Measurements from ENCODE around the gene LHX6. TPM values are rescaled to one million over a fixed set of nuclear protein-coding genes. Genes with fewer than 3 reads are reported as not detected.

The LHX6 gene
- total and polyA plus RNA-seq, 9 of the 15 experiments (the other 6 are each of a cell fraction or from before 2014, with no cell fraction given), result 2.8 to 16.3 (median 7.9) TPM

GRCh38 chr9:122159026-122159924 is 69.5 kb downstream of the LHX6 start, which contains the start of the genes MORN5 and NDUFA8 (continued):
- no peak for TF ChIP-seq ZNF830 (CRISPR knock-in tag; IDR thresholded peaks at IDR 0.05)
- TF ChIP-seq SMAD4 (CRISPR knock-in tag; conservative IDR thresholded peaks at IDR 0.05), result 0 out of 2 replicates have a peak, but pooled peaks have one; percentile 29
- TF ChIP-seq U2AF2 (optimal IDR thresholded peaks at IDR 0.05; ENCODE audit: low read depth, low read length), result no peak
- TF ChIP-seq ZNF449 (CRISPR knock-in tag; IDR thresholded peaks at IDR 0.05), result no peak
- no peak for TF ChIP-seq MECOM (CRISPR knock-in tag; IDR thresholded peaks at IDR 0.05)
- TF ChIP-seq CCNT2 (IDR thresholded peaks at IDR 0.05; ENCODE audit: borderline replicate concordance, extremely low read depth, insufficient read length, low read depth, low read length), result no peak
- TF ChIP-seq ZBTB17 (CRISPR knock-in tag; IDR thresholded peaks at IDR 0.05), result 0 out of 2 replicates have a peak, but pooled peaks have one; percentile 23
- peak; percentile 77 for TF ChIP-seq TAF1 (IDR thresholded peaks at IDR 0.05; ENCODE audit: control insufficient read depth, extremely low read depth, insufficient read depth, low read length, severe bottlenecking)
- no peak for TF ChIP-seq ZBTB49 (CRISPR knock-in tag; IDR thresholded peaks at IDR 0.05; ENCODE audit: borderline replicate concordance)
- TF ChIP-seq MXI1 (IDR thresholded peaks at IDR 0.05; ENCODE audit: low read depth, low read length), result no peak
- peak; percentile 21 to 37 for TF ChIP-seq E2F6 (IDR thresholded peaks at IDR 0.05; ENCODE audit: borderline replicate concordance in 1 of 2, extremely low read depth in 1 of 2, insufficient read depth in 1 of 2, insufficient read length in 1 of 2, low read depth in 1 of 2, low read length in 1 of 2, poor library complexity in 1 of 2, severe bottlenecking in 1 of 2)
- TF ChIP-seq CXXC5 (CRISPR knock-in tag; IDR thresholded peaks at IDR 0.05), result peak; percentile 37
- peak; percentile 50; the same call in 1 of the 2 replicates for TF ChIP-seq MAX (CRISPR knock-in tag; IDR thresholded peaks at IDR 0.05)
- no peak for TF ChIP-seq RUNX1 (IDR thresholded peaks at IDR 0.05; ENCODE audit: low read depth)
- peak; percentile 100 for TF ChIP-seq NRF1 (conservative IDR thresholded peaks at IDR 0.05 in 1 of 2, IDR thresholded peaks at IDR 0.05 in 1 of 2)
- peak; percentile 28; the same call in 1 of the 2 replicates for TF ChIP-seq NKRF (IDR thresholded peaks at IDR 0.05; ENCODE audit: borderline replicate concordance)
- no peak for TF ChIP-seq TGIF2 (CRISPR knock-in tag; IDR thresholded peaks at IDR 0.05)
- no peak; the same call in 1 of the 2 replicates for TF ChIP-seq PML (IDR thresholded peaks at IDR 0.05; ENCODE audit: low read length)

Measured in K562 (cell line).